ENCODE data around the gene CPEB4. TPM values are rescaled to one million over a fixed set of nuclear protein-coding genes. Genes with fewer than 3 reads are reported as not detected.

Gene CPEB4
- total and polyA plus RNA-seq, 10 of the 15 experiments (the other 5 are each of a cell fraction or from before 2014, with no cell fraction given), result 6.9 to 33.1 (median 20.4) TPM

DNA sequence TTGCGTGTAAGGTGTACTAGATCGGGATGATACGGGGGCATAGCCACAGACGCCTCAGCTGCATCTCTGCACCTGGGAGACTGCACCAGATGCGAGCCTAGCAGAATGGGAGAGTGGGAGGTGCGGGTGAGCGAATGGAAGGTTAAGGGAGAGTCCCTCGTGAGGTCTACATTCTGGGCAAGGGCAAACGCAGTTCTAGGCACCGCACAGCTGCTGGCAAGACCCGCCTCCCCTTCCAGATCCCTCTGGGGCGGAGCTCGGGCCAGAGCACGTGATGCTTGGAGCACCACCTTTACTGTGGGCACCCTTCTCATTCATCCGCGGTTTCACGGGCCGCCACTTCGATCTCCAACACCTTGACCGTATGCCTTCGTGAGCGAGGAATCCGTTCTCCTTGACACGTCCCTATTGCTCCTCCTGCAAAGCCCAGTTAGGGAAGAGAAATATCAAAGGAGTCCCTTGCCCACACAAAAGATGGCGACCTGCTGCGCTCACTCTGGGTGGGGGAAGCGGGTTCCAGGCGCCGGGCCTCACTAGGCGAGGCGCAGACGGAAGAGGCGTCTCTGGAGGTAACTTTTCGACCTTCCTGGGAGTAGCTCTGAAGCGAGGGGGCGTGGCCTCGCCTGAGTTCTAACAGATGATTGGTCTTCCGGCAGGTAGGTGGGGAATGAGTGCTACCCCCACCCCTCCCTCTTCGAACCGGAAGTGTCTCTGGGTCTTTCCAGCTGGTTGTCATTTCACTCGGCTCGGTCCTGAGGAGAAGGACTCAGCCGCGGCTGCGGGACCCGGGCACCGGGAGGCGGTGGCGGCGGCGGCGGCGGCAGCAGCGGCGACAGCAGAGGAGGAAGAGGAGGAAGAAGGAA is at the start of gene CPEB4 (continued):
- TF ChIP-seq, protein P1, sequence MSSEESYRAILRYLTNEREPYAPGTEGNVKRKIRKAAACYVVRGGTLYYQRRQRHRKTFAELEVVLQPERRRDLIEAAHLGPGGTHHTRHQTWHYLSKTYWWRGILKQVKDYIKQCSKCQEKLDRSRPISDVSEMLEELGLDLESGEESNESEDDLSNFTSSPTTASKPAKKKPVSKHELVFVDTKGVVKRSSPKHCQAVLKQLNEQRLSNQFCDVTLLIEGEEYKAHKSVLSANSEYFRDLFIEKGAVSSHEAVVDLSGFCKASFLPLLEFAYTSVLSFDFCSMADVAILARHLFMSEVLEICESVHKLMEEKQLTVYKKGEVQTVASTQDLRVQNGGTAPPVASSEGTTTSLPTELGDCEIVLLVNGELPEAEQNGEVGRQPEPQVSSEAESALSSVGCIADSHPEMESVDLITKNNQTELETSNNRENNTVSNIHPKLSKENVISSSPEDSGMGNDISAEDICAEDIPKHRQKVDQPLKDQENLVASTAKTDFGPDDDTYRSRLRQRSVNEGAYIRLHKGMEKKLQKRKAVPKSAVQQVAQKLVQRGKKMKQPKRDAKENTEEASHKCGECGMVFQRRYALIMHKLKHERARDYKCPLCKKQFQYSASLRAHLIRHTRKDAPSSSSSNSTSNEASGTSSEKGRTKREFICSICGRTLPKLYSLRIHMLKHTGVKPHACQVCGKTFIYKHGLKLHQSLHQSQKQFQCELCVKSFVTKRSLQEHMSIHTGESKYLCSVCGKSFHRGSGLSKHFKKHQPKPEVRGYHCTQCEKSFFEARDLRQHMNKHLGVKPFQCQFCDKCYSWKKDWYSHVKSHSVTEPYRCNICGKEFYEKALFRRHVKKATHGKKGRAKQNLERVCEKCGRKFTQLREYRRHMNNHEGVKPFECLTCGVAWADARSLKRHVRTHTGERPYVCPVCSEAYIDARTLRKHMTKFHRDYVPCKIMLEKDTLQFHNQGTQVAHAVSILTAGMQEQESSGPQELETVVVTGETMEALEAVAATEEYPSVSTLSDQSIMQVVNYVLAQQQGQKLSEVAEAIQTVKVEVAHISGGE (CRISPR knock-in tag; IDR thresholded peaks at IDR 0.05), result peak; percentile 59; the same call in 1 of the 2 replicates
- peak; percentile 70; the same call in 1 of the 2 replicates for TF ChIP-seq PAX5 (IDR thresholded peaks at IDR 0.05; ENCODE audit: borderline replicate concordance, low read depth, low read length)
- peak; percentile 89 for TF ChIP-seq NBN (IDR thresholded peaks at IDR 0.05)
- peak; percentile 98 for TF ChIP-seq SIN3A (IDR thresholded peaks at IDR 0.05; ENCODE audit: low read depth, low read length)
- TF ChIP-seq, protein P2, sequence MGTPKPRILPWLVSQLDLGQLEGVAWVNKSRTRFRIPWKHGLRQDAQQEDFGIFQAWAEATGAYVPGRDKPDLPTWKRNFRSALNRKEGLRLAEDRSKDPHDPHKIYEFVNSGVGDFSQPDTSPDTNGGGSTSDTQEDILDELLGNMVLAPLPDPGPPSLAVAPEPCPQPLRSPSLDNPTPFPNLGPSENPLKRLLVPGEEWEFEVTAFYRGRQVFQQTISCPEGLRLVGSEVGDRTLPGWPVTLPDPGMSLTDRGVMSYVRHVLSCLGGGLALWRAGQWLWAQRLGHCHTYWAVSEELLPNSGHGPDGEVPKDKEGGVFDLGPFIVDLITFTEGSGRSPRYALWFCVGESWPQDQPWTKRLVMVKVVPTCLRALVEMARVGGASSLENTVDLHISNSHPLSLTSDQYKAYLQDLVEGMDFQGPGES (IDR thresholded peaks at IDR 0.05), result 0 out of 2 replicates have a peak, but pooled peaks have one; percentile 4
- TF ChIP-seq BACH1 (IDR thresholded peaks at IDR 0.05; ENCODE audit: borderline replicate concordance), result 0 out of 2 replicates have a peak, but pooled peaks have one; percentile 13
- no peak for TF ChIP-seq RBBP5 (conservative IDR thresholded peaks at IDR 0.05)
